ENCODE results near the gene GSE1.

Gene GSE1

GRCh38 chr16:85625485-85626117 is 12.5 kb downstream of the GSE1 start:
- H3K4me3 ChIP-seq (ENCODE audit: low read depth, low read length) = no peak overlapping the region
- TF ChIP-seq CTCF (IDR thresholded peaks at IDR 0.05; ENCODE audit: insufficient read depth, low read depth, low read length, missing control alignments) = no peak
- DNase-seq (ENCODE audit: low read depth) = no peak

GRCh38 chr16:85626191-85626981 is 13.3 kb downstream of the GSE1 start:
- no peak for DNase-seq (ENCODE audit: low read depth)
- TF ChIP-seq CTCF (IDR thresholded peaks at IDR 0.05; ENCODE audit: insufficient read depth, low read depth, low read length, missing control alignments) = no peak
- no peak overlapping the region for H3K4me3 ChIP-seq (ENCODE audit: low read depth, low read length)

GRCh38 chr16:85627089-85627488 is 14.0 kb downstream of the GSE1 start:
- TF ChIP-seq CTCF (IDR thresholded peaks at IDR 0.05; ENCODE audit: insufficient read depth, low read depth, low read length, missing control alignments) = no peak
- no peak for DNase-seq (ENCODE audit: low read depth)
- no peak overlapping the region for H3K4me3 ChIP-seq (ENCODE audit: low read depth, low read length)

- H3K4me3 ChIP-seq (ENCODE audit: low read depth, low read length) = no peak overlapping the region
- DNase-seq (ENCODE audit: low read depth) = no peak
- no peak for TF ChIP-seq CTCF (IDR thresholded peaks at IDR 0.05; ENCODE audit: insufficient read depth, low read depth, low read length, missing control alignments)
These were observed 14.6 kb downstream of the GSE1 start for GRCh38 chr16:85627526-85628264.

- TF ChIP-seq CTCF (IDR thresholded peaks at IDR 0.05; ENCODE audit: insufficient read depth, low read depth, low read length, missing control alignments) = no peak
- H3K4me3 ChIP-seq (ENCODE audit: low read depth, low read length) = no peak overlapping the region
- DNase-seq (ENCODE audit: low read depth) = no peak
These were observed 15.1 kb downstream of the GSE1 start for GRCh38 chr16:85628265-85628556.

- no peak for DNase-seq (ENCODE audit: low read depth)
- no peak overlapping the region for H3K4me3 ChIP-seq (ENCODE audit: low read depth, low read length)
- no peak for TF ChIP-seq CTCF (IDR thresholded peaks at IDR 0.05; ENCODE audit: insufficient read depth, low read depth, low read length, missing control alignments)
These were observed 15.5 kb downstream of the GSE1 start for GRCh38 chr16:85628645-85629044.
